ENCODE results near the gene KRT17. TPM values are rescaled to one million over a fixed set of nuclear protein-coding genes. Genes with fewer than 3 reads are reported as not detected.

The KRT17 gene
- total RNA-seq, 2 experiments from 2014 or later, result not detected

- ChIA-PET POLR2A (no interaction called here), CTCF (interaction anchor here (2.1 kb wide), 1 partner anchor 10 kb away, joined by 10 read pairs; no protein-coding TSS in a partner anchor)
- no peaks in the 10 kb centered on the region for H3K9me3 Mint-ChIP-seq
- H3K4me1 Mint-ChIP-seq, result no peaks in the 10 kb centered on the region
- no peak overlapping the region for H3K4me3 Mint-ChIP-seq
- H3K27me3 Mint-ChIP-seq, result no peaks in the 10 kb centered on the region
- DNase-seq, result no peak
- H3K27ac Mint-ChIP-seq, result no peak overlapping the region
- H3K36me3 Mint-ChIP-seq (ENCODE audit: low read depth), result no peaks in the 10 kb centered on the region
Measured at GRCh38 chr17:41638941-41639340, 14.6 kb upstream of the KRT17 start.

GRCh38 chr17:41638194-41638593, 13.8 kb upstream of the KRT17 start:
- no peak for DNase-seq
- POLR2A ChIA-PET, result no interaction called here
- H3K9me3 Mint-ChIP-seq, result no peaks in the 10 kb centered on the region
- no peaks in the 10 kb centered on the region for H3K27me3 Mint-ChIP-seq
- no peaks in the 10 kb centered on the region for H3K36me3 Mint-ChIP-seq (ENCODE audit: low read depth)
- H3K4me1 Mint-ChIP-seq, result no peaks in the 10 kb centered on the region
- CTCF ChIA-PET, result no interaction called here
- no peak overlapping the region for H3K4me3 Mint-ChIP-seq
- H3K27ac Mint-ChIP-seq, result no peak overlapping the region

- Mint-ChIP-seq H3K36me3 (ENCODE audit: low read depth) (no peaks in the 10 kb centered on the region), H3K27me3 (no peaks in the 10 kb centered on the region), H3K9me3 (no peaks in the 10 kb centered on the region), H3K4me1 (no peaks in the 10 kb centered on the region), H3K27ac (no peak overlapping the region), H3K4me3 (no peak overlapping the region)
- DNase-seq, result no peak
- CTCF ChIA-PET, result interaction anchor here (0.8 kb wide), 1 partner anchor 86 kb away, joined by 3 read pairs; no protein-coding TSS in a partner anchor
- POLR2A ChIA-PET, result no interaction called here
Measured at GRCh38 chr17:41636652-41637051, 12.3 kb upstream of the KRT17 start.

- no peaks in the 10 kb centered on the region for H3K4me1 Mint-ChIP-seq
- no peak overlapping the region for H3K4me3 Mint-ChIP-seq
- no peaks in the 10 kb centered on the region for H3K9me3 Mint-ChIP-seq
- no peak for DNase-seq
- H3K27ac Mint-ChIP-seq, result no peak overlapping the region
- POLR2A ChIA-PET, result no interaction called here
- CTCF ChIA-PET, result interaction anchor here (1.0 kb wide), 1 partner anchor 27 kb away, joined by 3 read pairs; no protein-coding TSS in a partner anchor
- no peaks in the 10 kb centered on the region for H3K36me3 Mint-ChIP-seq (ENCODE audit: low read depth)
- no peaks in the 10 kb centered on the region for H3K27me3 Mint-ChIP-seq
Measured at GRCh38 chr17:41635121-41636097, 11.0 kb upstream of the KRT17 start.

GRCh38 chr17:41634639-41635038, 10.3 kb upstream of the KRT17 start:
- no peaks in the 10 kb centered on the region for H3K36me3 Mint-ChIP-seq (ENCODE audit: low read depth)
- H3K27ac Mint-ChIP-seq, result no peak overlapping the region
- H3K27me3 Mint-ChIP-seq, result no peaks in the 10 kb centered on the region
- no peaks in the 10 kb centered on the region for H3K9me3 Mint-ChIP-seq
- POLR2A ChIA-PET, result no interaction called here
- no peak overlapping the region for H3K4me3 Mint-ChIP-seq
- CTCF ChIA-PET, result interaction anchor here (1.0 kb wide), 1 partner anchor 28 kb away, joined by 3 read pairs; no protein-coding TSS in a partner anchor
- no peaks in the 10 kb centered on the region for H3K4me1 Mint-ChIP-seq
- DNase-seq, result no peak

- ChIA-PET POLR2A (no interaction called here), CTCF (no interaction called here)
- Mint-ChIP-seq H3K36me3 (ENCODE audit: low read depth) (no peaks in the 10 kb centered on the region), H3K9me3 (no peaks in the 10 kb centered on the region), H3K4me3 (no peak overlapping the region), H3K4me1 (no peaks in the 10 kb centered on the region), H3K27me3 (no peaks in the 10 kb centered on the region), H3K27ac (no peak overlapping the region)
- no peak for DNase-seq
Measured at GRCh38 chr17:41633556-41634199, 9.3 kb upstream of the KRT17 start.

- Mint-ChIP-seq H3K27ac (no peak overlapping the region), H3K27me3 (no peaks in the 10 kb centered on the region), H3K4me3 (no peak overlapping the region), H3K36me3 (ENCODE audit: low read depth) (no peaks in the 10 kb centered on the region), H3K9me3 (no peaks in the 10 kb centered on the region), H3K4me1 (no peaks in the 10 kb centered on the region)
- ChIA-PET CTCF (no interaction called here), POLR2A (no interaction called here)
- no peak for DNase-seq
Measured at GRCh38 chr17:41632482-41633105, 8.2 kb upstream of the KRT17 start.

- H3K4me1 Mint-ChIP-seq, result no peaks in the 10 kb centered on the region
- H3K36me3 Mint-ChIP-seq (ENCODE audit: low read depth), result no peaks in the 10 kb centered on the region
- H3K4me3 Mint-ChIP-seq, result no peak overlapping the region
- H3K27ac Mint-ChIP-seq, result no peak overlapping the region
- H3K9me3 Mint-ChIP-seq, result no peaks in the 10 kb centered on the region
- CTCF ChIA-PET, result no interaction called here
- DNase-seq, result no peak
- no peaks in the 10 kb centered on the region for H3K27me3 Mint-ChIP-seq
- POLR2A ChIA-PET, result no interaction called here
Measured at GRCh38 chr17:41631898-41632285, 7.5 kb upstream of the KRT17 start.

GRCh38 chr17:41631025-41631897, 6.9 kb upstream of the KRT17 start:
- H3K36me3 Mint-ChIP-seq (ENCODE audit: low read depth), result no peaks in the 10 kb centered on the region
- H3K27ac Mint-ChIP-seq, result no peak overlapping the region
- no peaks in the 10 kb centered on the region for H3K27me3 Mint-ChIP-seq
- no peaks in the 10 kb centered on the region for H3K4me1 Mint-ChIP-seq
- no peak for DNase-seq
- ChIA-PET POLR2A (no interaction called here), CTCF (no interaction called here)
- H3K4me3 Mint-ChIP-seq, result no peak overlapping the region
- H3K9me3 Mint-ChIP-seq, result no peaks in the 10 kb centered on the region

GRCh38 chr17:41629826-41630670, 5.7 kb upstream of the KRT17 start:
- no peak overlapping the region for H3K27ac Mint-ChIP-seq
- H3K36me3 Mint-ChIP-seq (ENCODE audit: low read depth), result no peaks in the 10 kb centered on the region
- H3K4me3 Mint-ChIP-seq, result no peak overlapping the region
- ChIA-PET CTCF (interaction anchor here (1.3 kb wide), 1 partner anchor 33 kb away, joined by 4 read pairs; no protein-coding TSS in a partner anchor), POLR2A (no interaction called here)
- no peak for DNase-seq
- H3K27me3 Mint-ChIP-seq, result no peaks in the 10 kb centered on the region
- no peaks in the 10 kb centered on the region for H3K9me3 Mint-ChIP-seq
- H3K4me1 Mint-ChIP-seq, result no peaks in the 10 kb centered on the region

GRCh38 chr17:41629316-41629715, 4.9 kb upstream of the KRT17 start:
- Mint-ChIP-seq H3K4me1 (no peaks in the 10 kb centered on the region), H3K4me3 (no peak overlapping the region), H3K27me3 (no peaks in the 10 kb centered on the region), H3K36me3 (ENCODE audit: low read depth) (no peaks in the 10 kb centered on the region), H3K27ac (no peak overlapping the region), H3K9me3 (no peaks in the 10 kb centered on the region)
- no peak for DNase-seq
- ChIA-PET CTCF (interaction anchor here (1.2 to 1.3 kb wide), 2 partner anchors 19 to 34 kb away, joined by 4 read pairs; no protein-coding TSS in a partner anchor), POLR2A (no interaction called here)
